Islet precursor cell (in vitro differentiated cells): ENCODE measurements around the gene ARHGAP20.

ENCODE experiments used
- DNase-seq: peaks from one replicate; pipeline ENCODE4 v3.0.0-alpha.2; 2018

Gene ARHGAP20

DNA sequence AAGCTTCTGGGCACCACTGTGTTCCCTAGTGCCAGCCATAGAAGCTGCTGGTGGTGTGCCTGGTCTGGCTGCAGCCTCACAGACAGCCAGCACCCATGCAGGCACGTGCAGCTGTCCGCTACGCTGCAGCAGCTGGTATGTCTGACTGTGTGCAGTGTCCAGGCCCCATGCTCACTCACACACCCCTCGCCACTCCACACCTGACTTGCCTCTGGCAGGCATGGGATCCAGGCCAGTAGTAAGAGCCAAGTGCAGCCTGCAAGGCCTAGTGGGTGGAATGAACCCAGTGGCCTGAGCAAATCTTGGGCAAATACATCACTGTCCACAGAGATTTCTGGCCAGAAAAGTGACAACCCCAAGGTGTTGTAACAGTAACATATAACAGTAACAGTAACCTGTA, 111.9 kb downstream of the ARHGAP20 start:
- no peak for DNase-seq

DNA sequence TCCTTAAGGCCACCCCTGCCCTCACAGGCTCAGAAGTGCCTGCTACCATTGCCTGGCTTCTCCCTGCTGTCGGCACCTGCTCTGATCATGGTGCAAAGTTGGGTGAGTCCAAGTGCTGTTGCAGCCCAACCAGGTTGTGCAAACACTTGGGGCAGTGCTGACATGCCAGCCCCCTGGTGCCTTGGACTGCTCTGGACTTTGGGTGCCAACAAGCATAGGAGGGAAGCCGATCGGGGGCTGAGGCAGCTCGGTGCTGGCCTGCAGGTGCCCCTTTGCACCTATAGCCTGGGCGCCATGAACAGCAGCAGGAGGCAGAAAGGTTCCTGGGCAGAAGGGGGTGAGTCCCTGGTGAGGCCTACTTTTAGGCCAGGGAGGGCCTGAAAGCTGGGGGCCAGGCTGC, 113.0 kb downstream of the ARHGAP20 start:
- no peak for DNase-seq

DNA sequence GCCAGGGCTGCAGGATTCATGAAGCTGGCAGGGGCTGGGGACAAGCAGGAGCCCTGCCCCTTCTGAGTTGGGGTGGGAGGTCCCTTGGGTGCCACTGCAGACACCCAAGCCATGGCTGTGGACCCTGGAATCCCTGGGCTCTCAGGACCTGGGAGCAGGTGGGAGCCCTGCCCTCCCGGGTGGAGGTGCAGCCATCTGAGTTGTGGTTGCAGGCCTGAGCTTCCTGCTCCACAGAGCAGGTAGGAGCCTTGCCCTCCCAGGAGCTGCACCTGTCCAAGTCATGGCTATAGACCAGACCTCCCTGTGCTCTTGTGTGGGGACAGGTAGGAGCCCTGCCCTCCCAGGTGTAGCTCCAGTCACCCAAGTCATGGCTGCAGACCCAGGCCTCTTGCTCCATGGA, 113.5 kb downstream of the ARHGAP20 start:
- DNase-seq = no peak

DNA sequence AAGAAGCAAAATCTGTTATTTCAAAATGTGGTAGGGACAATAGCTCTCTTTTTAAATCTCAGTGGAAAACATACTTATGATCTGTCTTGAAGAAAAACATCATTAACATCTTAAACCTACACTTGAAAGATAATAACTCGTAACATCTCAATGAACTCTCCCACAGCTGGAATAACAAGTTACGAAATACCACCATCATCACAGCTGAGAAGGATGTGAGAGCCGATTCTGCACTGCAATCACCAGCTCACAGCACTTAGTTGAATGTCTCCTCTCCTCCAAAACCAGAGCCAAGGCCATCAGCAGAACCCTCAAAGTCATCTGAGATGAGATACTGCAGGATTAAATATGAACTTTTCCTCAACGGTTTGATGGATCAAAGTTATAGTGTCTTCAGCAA, 124.3 kb downstream of the ARHGAP20 start:
- no peak for DNase-seq

DNA sequence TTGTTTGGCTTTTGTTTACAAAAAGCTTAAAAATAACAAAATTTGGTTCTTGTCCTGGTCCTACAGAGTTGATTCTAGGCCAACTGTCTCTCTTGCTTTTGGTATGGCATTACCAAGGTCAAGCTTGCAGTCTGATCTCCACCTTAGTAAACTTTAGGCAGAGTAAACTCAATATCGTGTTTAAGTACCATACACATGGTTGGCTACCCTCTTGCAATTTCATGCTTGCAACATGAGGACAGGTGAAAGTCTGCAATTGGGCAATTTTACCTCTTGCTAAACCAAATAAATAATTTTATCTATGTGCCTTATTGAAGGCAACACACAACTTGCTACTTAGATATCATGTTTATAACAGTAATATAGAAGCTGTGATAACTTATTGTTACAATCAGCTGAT, 125.1 kb downstream of the ARHGAP20 start:
- DNase-seq = no peak

DNA sequence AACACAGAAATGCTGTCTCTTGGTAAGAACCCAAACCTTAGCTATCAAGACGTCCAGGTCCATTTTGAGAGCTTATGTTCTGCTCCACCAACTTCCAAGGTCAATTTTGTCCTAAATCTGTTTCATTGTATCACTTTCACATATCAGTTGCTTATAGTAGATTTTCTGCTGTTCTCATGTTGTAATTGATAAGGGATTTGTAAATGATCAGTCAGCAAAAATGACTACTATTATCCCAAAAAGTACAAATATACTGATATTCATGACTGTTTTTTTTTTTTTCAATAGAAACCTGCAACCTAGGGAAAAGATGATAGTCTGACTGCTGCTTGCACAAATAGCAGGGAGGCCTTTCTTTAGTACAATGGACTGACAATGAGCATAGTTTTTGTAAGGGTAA, 128.1 kb downstream of the ARHGAP20 start:
- no peak for DNase-seq

DNA sequence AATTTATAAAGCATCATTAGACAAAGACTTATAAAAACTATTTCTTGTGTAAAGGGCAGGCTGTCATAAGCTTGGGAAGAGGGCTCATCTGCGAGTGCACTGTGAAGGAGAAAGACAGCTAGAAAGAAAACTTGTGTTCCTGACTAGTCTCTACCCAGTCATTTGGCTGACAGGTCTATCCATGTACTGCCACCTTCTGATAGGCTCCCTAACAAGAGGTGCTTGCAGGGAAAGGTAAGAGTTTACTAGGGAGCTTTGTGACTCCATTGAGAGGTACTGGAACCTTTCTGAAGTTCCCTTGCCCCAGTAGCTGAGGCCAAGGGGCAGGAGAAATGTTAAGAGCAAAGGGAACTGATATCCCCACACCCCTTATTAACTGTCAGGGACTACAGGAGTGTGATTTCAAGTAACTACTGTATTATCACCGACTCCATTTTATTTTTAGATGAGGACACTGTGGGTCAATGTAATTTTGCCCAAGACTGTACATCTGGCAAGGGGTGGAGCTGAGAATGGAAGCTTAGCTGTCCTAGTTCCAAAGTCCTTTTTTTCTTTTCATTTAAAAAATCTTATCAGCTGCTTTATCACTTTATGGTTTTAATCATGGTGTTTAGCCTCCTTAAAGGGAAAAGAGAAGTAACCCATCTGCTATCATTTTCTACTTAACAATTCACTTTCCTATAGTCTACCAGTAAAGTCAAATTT, 129.4 kb downstream of the ARHGAP20 start:
- peak; percentile 54 for DNase-seq

DNA sequence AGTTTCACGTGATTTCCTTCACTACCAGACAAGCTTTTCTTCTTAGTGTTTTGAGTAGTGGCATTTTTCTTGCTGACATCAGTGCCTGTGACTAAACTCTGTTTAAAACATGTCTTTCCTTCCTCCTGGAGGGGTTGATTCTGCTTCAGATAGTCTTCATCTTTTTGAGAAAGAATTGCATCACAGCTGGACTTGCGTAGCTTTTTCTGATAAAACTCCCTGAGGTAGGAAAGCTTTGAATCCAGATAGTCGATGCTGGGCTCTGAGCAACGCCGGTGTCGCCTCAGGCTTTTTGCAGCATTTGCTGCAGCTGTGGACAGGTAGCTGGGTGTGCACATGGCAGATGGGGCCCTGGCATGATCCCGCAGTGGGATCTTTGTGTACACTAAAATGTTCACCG, 131.7 kb downstream of the ARHGAP20 start:
- no peak for DNase-seq

DNA sequence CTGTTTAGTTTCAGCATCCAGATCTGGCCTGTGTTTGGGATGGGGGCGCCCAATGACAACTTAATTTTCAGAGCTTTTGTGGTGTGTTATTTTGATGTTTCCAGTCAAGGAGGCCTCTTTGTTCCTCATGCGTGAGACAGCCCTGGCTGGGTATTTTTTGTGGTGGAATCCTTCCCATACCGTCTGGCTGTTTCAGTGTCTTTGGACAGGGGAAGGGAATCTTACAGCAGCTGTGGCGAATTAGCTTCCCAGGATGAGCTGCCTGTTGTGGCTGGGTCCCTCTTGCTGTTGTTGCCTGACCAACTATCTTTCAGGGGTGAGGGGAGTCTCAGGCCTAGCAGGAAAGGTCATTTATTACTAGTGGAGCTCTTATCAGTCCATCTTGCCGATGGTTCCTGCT, 138.8 kb downstream of the ARHGAP20 start:
- DNase-seq = no peak

DNA sequence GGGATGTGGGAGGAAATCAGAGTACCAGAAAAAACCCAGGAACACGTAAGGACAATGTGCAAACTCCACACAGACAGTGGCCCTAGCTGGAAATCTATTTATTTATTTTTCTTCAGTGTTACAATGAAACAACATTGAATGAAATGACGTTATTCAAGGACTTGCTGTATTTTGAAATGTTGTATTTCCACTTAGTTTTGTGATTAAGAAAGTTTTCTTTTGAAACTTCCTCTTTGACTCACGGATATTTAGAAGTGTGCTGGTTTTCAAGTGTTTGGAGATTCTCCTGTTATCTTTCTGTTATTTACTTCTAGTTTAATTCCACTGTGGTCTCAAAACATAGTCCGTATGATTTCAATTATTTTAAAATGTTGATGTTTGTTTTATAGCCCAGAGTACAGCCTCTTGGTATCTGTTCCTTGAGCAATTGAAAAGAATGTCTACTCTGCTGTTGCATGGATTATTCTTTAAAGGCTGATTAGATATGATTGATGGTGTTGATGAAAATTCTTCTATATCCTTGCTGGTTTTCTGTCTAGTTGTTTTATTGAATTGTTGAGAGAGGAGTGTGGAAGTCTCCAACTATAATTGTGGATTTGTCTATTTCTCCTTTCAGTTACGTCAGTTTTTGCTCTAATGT, 141.0 kb downstream of the ARHGAP20 start:
- DNase-seq = no peak

DNA sequence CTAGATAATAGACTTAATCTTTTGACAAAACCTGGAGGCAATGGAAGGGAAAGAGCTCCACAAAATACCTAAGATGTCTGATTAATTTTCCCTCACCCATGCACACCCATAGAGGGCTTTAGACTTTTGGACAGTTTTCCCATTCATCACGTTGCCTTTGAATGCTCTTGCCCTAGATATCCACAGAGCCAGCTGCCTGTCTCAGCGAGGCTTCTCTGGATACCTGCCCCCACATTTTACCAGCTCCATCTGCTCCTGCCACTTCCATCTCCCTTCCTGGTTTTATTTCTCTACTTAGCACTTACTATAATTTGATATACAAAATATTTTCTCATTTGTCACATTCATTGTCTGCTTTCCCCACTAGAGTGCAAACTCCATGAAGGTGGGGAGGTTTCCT, 145.7 kb downstream of the ARHGAP20 start:
- DNase-seq = no peak

DNA sequence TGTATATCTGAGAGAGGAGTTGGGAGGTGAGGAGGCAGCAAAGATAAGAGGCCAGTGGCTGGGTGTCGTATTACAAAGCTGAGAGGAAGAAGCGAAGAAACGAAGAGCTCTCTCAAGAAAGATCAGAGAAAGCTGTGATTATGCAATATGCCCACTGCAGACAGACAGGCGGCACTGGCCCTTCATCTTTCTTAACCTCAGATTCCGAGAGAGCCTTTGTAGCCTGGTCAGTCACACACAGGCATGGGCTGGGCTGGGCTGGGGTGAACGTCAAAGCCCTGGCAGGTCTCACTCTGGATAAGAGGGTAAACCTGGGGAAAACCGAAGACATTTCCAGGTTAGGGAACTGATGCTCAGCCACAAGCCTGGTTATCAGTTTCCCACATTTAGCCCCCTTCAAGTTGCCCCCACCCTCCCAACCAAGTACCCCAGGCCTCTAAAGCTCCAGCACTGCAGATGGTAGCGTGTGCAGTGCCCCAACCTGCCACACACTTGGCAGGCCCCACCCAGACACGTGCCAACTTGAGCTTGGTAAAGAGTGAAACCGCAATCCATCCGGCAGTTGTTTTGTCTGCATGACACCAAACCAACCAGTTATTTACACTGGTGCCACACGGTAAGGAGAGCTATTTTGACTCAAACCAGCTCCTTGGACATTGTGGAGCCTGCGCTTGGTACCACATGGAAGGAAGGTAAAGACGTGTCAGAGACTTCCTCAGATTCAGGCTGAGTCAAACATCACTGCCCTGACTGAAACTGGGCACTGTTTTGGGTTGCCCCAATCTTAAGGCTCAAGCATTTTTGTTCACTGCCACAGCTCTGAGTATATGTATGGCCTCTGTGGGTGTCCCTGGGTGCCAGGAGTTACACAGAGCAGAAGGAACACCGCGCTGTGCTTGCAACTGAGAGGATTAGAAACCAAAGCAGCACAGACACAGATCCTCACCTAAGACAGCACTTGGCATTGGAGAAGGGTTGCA, 146.6 kb downstream of the ARHGAP20 start:
- DNase-seq = peak; percentile 96

DNA sequence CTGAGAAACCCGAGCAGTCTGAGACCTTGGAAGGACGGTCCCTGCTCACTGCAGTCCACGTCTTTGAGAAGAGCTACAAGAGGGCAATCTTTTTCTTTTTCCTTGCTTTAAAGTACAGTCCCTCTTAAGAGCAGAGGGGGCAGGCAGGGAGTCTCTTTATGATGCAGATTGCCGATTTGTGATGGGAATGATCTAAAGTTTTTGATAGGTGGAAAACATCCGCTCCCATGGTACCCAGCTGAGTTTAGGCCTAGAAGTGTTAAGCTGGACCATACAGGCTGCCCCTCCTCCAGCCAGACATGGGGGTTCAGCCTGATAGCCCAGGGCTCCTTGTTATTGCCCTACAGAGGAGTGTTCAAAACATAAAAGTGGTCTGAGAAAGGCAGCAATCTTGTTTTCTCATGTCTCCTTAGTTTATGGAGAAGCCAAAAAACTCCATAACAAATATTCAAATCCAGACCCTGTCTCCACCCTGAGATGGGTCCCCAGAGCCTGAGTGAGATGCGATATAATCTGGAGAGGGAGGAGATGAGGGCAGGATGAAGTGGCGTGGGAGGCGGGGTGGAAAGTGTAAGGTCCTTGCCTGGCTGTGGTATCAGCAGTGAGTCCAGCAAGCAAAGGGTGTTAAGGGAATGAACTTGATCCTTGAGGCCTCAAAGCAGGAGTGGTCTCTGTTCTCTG, 147.4 kb downstream of the ARHGAP20 start:
- DNase-seq = no peak

DNA sequence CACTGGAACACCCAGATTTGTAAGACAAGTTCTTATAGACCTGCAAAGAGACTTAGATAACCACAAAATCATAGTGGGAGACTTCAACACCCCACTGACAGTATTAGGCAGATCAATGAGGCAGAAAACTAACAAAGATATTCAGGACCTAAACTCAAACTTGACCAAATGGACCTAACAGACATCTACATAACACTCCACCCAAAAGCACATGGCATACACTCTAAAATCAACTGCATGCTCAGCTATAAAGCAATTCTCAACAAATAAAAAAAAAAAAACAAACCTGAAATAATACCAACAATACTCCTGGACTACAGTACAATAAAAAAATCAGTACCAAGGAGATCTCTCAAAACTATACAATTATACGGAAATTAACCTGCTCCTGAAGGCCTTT, 167.5 kb downstream of the ARHGAP20 start:
- no peak for DNase-seq

DNA sequence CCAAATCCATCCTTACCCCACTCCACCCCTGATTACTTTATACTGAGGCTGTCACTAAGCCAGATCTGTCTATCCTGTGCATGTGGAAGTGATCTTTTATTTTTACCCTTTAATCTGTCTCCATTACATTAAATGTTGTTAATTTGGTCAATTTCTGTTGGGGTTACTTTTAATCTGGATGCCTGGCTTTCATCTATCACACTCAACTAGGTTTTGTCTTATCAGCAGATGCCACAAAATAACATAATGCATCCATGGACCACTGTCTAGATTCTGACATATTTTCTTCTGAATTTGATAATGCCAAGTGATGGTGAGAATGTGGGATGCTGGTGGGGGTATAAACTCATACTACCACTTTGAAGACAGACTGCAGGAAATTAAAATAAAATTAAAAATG, 174.1 kb downstream of the ARHGAP20 start:
- DNase-seq = no peak

DNA sequence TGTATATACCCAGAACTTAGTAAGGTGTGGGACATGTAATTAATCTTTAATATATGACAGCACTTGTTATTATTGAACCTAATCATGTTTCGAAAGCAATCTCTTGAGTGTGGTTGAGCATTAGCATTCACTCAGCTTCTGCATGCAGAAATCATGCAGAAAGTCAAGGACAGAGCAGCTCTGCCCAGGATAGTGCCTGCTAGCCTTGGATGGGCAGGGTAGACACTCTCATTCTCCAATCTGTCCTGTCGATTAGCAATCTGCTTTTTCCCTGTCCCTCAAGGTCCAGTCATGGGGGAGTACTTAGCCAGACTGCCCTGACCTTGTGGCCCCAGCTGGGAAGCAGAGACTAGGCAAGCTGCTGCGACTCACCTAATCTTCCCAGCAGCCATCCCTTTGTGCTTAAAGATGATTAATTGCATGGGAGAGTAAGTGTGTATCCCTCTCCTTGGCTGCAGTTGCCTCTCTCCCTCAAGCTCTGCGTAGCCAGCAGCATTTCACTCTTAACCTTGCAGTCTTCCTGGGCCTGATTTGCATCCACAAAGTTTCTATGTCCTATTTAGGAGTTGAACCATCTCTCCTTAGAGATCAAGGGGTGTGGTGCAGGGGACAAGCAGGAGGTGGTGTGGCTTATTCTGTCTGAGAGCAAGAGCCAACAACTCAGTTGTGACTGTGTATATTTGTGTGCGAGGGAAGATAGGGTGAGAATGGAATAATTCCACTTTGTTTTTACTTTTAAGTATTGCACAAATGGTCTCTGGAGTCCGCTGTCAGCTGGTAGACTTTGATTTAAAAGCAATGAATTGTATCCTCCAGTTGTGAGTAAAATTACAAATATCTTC, 181.1 kb downstream of the ARHGAP20 start:
- no peak for DNase-seq

DNA sequence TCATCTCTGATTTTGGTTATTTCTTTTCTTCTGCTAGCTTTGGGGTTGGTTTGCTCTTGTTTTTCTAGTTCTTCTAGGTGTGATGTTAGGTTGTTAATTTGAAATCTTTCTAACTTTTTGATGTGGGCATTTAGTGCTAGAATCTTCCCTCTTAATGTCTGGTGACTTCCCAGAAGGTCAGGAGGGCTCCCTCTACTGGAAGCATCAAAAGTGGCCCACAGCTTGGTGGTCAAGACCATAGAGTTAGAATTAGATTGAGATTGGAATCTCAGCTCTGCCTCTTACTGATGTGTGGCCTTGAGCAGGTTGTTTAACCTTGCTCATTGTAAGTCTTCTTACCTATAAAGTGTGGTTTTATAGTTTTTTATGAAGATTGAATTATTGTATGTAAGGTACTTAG, 183.2 kb downstream of the ARHGAP20 start:
- DNase-seq = no peak

DNA sequence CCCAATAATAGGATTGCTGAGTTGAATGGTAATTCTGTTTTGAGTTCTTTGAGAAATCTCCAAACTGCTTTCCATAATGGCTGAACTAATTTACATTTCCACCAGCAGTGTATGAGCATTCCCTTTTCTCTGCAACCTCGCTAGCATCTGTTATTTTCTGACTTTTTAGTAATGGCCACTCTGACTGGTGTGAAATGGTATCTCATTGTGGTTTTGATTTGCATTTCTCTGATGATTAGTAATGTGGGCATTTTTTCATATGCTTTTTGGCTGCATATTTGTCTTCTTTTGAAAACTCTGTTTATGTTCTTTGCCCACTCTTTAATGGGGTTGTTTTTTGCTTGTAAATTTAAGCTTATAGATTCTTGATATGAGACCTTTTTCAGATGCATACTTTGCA, 185.1 kb downstream of the ARHGAP20 start:
- DNase-seq = no peak
